K562 (cell line): Measurements from ENCODE around the gene TSPAN16. TPM values are rescaled to one million over a fixed set of nuclear protein-coding genes. Genes with fewer than 3 reads are reported as not detected.

ENCODE experiments used
- BRD4 ChIP-seq: fragments of 200-600 bp; sonication (generic); IDR thresholded peaks from 2 replicates; pipeline ENCODE4 v1.6.1; 2017; ENCODE audit warnings: inconsistent platforms
- CBX8 ChIP-seq: fragments of 200-600 bp; sonication (generic); IDR thresholded peaks from 2 replicates; pipeline ENCODE4 v1.6.1; 2012; ENCODE audit warnings: borderline replicate concordance, mixed run types, low read depth, mild to moderate bottlenecking, moderate library complexity, mixed read lengths, low read length, control low read depth, inconsistent platforms; ENCODE audit not compliant: poor library complexity, severe bottlenecking; ENCODE audit errors: extremely low read depth
- COPS2 ChIP-seq: fragments of 450-650 bp; conservative IDR thresholded peaks from 2 replicates; pipeline ENCODE4 v1.6.1; 2016; ENCODE audit warnings: mild to moderate bottlenecking, moderate library complexity
- HMGN3 ChIP-seq: IDR thresholded peaks from 2 replicates; pipeline ENCODE4 v1.6.1; 2011; ENCODE audit warnings: borderline replicate concordance, low read depth, mild to moderate bottlenecking, mixed read lengths, low read length; ENCODE audit not compliant: insufficient read length; ENCODE audit errors: extremely low read depth
- NKRF ChIP-seq: fragments of 450-650 bp; IDR thresholded peaks from 2 replicates; pipeline ENCODE4 v1.6.1; 2016; ENCODE audit warnings: borderline replicate concordance
- PHB2 ChIP-seq: fragments of 450-650 bp; IDR thresholded peaks from 2 replicates; pipeline ENCODE4 v1.6.1; 2017; ENCODE audit warnings: low read depth
- STAT6 ChIP-seq: sonication (generic); formaldehyde crosslinking; IDR thresholded peaks from 2 replicates; pipeline ENCODE4 v1.8.1; 2023; ENCODE audit warnings: mild to moderate bottlenecking, missing genetic modification reagents
- ZBTB40 ChIP-seq, 2 experiments: fragments of 450-650 bp in 1 of 2; sonication (generic) in 1 of 2; formaldehyde crosslinking in 1 of 2; IDR thresholded peaks; 2 replicates each; pipeline versions ENCODE4 v1.7.1 to v1.9.0; 2016 to 2022; ENCODE audit warnings: inconsistent platforms in 1 of 2, mild to moderate bottlenecking in 1 of 2, missing genetic modification reagents in 1 of 2
- ZBTB9 ChIP-seq: fragments of 450-650 bp; formaldehyde crosslinking; IDR thresholded peaks from 2 replicates; pipeline ENCODE4 v1.4.0; 2020; ENCODE audit warnings: mild to moderate bottlenecking, moderate library complexity
- polyA plus RNA-seq, 8 experiments: library from polyadenylated mRNA; depleted of rRNA in 4 of 8; stranded (reverse) in 5 of 8; unstranded in 3 of 8; fragments of >200 nt; fragmentation: Nextera tagmentation in 2 of 8; fragmentation: Illumina TruSeq in 1 of 8; extraction: Ambion mirVana in 2 of 8; extraction: Trizol in 1 of 8; gene quantifications; 2 replicates each; pipeline versions ENCODE4 v1.2.1 to v1.2.3, GENCODE V29; 2011 to 2014; ENCODE audit warnings: inconsistent platforms in 1 of 8, missing spikeins in 1 of 8
- total RNA-seq, 7 experiments: library from RNA; depleted of rRNA in 6 of 7; stranded (reverse); fragments of >200 nt in 6 of 7; fragmentation: Illumina TruSeq in 2 of 7; extraction: Trizol in 2 of 7; gene quantifications; 2 replicates each; pipeline versions ENCODE4 v1.2.1 to v1.2.3, GENCODE V29; 2011 to 2021; ENCODE audit warnings: low replicate concordance in 1 of 7

Gene TSPAN16
- total and polyA plus RNA-seq, 9 of the 15 experiments (the other 6 are each of a cell fraction or from before 2014, with no cell fraction given): not detected

- peak; percentile 66 for TF ChIP-seq ZBTB40 (IDR thresholded peaks at IDR 0.05)
- TF ChIP-seq ZBTB40 (CRISPR knock-in tag; IDR thresholded peaks at IDR 0.05): no peak
- TF ChIP-seq NKRF: 0 out of 2 replicates have a peak, but pooled peaks have one; percentile 30
- TF ChIP-seq CBX8: no peak
- peak; percentile 38 for TF ChIP-seq HMGN3
- TF ChIP-seq BRD4: no peak
- peak; percentile 69; the same call in 1 of the 2 replicates for TF ChIP-seq STAT6 (CRISPR knock-in tag)
- peak; percentile 37; the same call in 1 of the 2 replicates for TF ChIP-seq PHB2
- no peak for TF ChIP-seq ZBTB9 (CRISPR knock-in tag)
- no peak for TF ChIP-seq COPS2
These were observed 2.2 kb upstream of the TSPAN16 start (continued) for GRCh38 chr19:11293433-11294389.
